HG02970 (cell line): Measurements from ENCODE around the gene SSX4.
"Not testable (repeated sequence)": the region's sequence is repeated elsewhere in the genome, so short reads cannot be mapped to it uniquely, and the experiment has no call there.

ENCODE experiments used
- ATAC-seq: cut with Tn5 transposase; IDR thresholded peaks from one replicate; pipeline ENCODE4 v1.9.1; 2021; ENCODE audit warnings: mild to moderate bottlenecking, moderate library complexity, moderate number of reproducible peaks; ENCODE audit not compliant: unreplicated experiment, low FRiP score

The SSX4 gene, protein sequence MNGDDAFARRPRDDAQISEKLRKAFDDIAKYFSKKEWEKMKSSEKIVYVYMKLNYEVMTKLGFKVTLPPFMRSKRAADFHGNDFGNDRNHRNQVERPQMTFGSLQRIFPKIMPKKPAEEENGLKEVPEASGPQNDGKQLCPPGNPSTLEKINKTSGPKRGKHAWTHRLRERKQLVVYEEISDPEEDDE

DNA sequence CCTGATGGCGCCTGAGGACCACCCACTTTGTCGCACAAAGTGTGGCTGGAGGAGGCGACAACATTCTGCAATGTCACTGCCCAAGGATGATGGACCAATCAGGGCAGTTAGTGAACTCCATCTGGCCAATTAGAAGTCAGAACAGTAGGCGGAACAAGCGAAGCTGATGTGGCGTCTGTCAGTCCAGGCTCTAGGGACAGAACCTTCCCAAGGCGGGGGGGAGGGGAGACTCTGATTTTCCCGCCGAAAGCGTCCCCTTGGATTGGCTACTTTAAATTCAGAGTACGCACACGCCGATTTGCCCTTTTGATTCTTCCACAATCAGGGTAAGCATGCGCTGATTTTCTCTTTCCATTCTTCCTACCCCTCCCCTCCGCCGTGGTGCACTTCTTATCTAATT lies at the start of gene SSX4:
TSS of gene SSX4 (plus strand) at position 301 of the 400 bp plus-strand sequence. CDS start 515 bp downstream, outside the sequence.
- ATAC-seq = not testable (repeated sequence)

DNA sequence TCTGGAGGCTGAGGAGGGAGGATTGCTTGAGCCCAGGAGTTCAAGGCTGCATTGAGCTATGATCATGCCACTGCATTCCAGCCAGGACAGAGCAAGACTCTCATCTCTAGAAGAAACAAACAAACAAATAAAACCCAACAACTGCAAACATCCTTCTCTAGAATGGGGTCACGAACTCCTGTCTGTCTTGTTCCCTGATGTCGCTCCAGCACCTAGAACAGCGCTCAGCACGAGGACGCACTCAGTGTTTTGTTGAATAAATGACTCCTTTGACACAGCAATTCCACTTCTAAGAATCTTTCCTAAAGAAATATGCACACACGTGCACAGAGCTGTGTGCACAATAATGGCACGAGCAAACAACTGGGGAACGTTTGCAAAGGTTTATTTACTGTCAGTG lies 37.3 kb upstream of the SSX4 start:
- not testable (repeated sequence) for ATAC-seq

DNA sequence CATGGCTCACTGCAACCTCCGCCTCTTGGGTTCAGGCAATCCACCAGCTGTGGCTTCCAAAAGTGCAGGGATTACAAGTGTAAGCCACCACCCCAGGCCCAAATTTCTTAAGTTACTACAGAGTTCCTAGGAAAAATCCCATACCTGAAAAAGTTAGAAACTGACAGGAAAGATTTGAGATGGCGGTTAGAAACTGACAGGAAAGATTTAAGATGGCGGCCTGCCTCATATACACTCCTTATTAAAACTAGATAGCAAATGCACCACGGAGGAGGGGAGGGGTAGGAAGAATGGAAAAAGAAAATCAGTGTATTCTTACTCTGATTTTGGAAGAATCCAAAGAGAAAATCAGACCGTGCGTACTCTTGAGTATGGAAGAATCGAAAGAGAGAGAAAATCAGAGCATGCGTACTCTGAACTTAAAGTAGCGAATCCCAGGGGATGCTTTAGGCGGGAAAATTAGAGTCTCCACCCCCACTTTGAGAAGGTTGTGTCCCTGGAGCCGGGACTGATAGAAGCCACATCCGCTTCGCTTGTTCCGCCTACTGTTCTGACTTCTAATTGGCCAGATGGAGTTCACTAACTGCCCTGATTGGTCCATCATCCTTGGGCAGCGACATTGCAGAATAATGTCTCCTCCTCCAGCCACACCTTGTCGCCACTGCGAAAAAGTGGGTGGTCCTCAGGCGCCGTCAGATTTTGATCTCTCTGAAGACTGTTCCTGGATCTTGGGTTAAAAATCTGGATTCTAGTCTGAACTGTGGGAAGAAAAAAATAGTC lies 26.8 kb upstream of the SSX4 start, which contains the start of gene SSX3:
TSS of gene SSX3 (minus strand) at position 389 of the 780 bp plus-strand sequence. CDS start 1,454 bp downstream, outside the sequence.
- not testable (repeated sequence) for ATAC-seq

DNA sequence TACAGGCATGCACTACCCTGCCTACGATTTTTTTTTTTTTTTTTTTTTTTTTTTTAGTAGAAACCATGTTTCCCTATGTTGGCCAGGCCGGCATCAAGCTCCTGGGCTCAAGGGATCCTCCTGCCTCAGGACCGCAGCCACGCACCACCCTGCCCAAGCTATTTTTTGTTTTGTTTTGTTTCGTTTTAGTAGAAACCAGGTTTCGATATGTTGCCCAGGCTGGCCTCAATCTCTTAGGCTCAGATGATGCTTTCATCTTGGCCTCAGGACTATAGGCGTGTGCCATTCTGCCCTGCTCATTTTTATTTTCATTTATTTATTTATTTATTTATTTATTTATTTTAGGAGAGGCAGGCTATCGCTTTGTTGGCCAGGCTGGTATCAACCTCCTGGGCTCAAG lies 25.7 kb upstream of the SSX4 start:
- ATAC-seq = no peak

DNA sequence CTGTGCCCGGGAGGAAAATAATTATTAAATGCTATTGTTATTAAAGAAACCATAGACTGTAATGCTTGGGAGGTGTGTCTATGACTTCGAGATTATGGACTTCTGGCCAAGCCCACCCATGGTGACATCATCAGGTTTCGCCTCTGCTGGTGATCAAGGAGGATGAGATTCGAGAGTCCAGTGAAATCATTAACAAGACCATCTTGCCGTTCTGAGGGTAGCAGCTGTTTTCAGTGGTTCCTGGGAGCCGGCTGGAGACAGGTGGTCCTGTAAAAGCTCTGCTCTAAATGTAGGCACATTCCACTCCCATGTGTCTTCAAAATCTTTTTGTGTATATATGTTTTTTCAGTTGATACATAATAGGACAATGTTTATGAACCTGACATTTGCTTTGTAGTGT lies 24.1 kb upstream of the SSX4 start:
- not testable (repeated sequence) for ATAC-seq

DNA sequence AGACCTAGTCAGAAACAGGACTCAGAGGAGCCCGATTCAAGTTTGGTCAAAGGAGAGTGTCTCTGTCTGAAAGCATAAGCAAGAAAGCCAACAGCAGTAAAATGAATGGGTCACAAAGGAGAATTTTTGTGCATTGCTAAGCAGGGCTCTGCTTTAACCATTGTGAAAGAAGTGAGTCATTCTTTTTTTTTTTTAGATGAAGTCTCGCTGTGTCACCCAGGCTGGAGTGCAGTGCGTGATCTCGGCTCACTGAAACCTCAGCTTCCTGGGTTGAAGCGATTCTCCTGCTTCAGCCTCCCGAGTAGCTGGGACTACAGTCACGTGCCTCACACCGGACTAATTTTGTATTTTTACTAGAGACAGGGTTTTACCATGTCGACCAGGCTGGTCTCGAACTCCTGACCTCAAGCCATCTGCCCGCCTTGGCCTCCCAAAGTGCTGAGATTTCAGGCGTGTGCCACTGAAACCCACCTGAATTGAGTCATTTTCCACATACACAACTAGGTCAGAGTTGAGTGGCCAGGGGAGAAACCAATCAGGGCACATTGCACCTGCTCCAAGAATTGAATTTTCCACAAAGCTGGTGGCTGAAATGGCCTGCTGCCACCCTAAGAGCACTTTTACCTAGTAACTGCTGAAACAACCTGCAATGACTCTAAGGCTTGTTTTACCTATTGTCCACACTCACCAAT lies 15.5 kb upstream of the SSX4 start:
- not testable (repeated sequence) for ATAC-seq

DNA sequence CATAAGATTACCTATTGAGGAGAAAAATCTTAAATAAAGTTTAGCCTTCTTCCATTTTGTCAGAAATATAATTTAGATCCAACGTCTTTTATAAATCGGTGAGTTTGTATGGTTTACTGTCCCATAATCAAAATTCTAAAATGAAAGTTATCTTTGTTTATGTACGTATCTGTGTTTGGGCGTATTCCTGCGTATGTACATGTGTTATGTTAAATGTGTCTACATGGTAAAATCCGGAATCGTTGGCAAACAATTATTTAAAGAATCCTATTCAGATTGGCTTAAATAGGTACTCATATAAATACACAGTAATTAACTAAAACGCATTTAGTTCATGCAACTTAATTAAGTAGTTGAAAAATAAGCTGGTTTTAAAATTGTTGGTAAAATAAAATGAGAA lies 12.9 kb upstream of the SSX4 start:
- ATAC-seq = not testable (repeated sequence)

DNA sequence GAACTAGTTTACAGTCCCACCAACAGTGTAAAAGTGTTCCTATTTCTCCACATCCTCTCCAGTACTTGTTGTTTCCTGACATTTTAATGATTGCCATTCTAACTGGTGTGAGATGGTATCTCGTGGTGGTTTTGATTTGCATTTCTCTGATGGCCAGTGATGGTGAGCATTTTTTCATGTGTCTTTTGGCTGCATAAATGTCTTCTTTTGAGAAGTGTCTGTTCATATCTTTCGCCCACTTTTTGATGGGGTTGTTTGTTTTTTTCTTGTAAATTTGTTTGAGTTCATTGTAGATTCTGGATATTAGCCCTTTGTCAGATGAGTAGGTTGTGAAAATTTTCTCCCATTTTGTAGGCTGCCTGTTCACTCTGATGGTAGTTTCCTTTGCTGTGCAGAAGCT lies 13.6 kb downstream of the SSX4 start:
- not testable (repeated sequence) for ATAC-seq

DNA sequence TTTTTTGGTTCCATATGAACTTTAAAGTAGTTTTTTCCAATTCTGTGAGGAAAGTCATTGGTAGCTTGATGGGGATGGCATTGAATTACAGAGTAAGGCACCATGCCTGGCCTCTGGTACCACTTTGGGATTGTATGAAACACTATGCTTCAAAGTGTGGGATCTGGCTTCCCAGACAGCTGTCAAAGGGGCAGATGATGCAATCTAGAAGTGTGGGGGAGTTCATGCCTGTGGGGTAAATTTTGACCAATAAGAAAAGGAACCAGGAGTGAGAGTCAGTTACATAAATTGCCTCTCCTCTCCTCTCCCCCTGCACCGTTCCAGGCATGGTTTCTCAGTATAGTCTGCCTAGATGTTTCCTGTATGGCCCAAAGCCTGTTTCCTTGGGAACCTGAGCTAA lies 14.5 kb downstream of the SSX4 start:
- ATAC-seq = not testable (repeated sequence)

DNA sequence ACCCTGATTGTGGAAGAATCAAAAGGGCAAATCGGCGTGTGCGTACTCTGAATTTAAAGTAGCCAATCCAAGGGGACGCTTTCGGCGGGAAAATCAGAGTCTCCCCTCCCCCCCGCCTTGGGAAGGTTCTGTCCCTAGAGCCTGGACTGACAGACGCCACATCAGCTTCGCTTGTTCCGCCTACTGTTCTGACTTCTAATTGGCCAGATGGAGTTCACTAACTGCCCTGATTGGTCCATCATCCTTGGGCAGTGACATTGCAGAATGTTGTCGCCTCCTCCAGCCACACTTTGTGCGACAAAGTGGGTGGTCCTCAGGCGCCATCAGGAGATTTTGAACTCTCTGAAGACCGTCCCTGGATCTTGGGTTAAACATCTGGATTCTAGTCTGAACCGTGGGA lies 28.5 kb downstream of the SSX4 start, which contains the start of gene SSX4B:
TSS of gene SSX4B (minus strand) at position 101 of the 400 bp plus-strand sequence. CDS start 588 bp downstream, outside the sequence.
- not testable (repeated sequence) for ATAC-seq

DNA sequence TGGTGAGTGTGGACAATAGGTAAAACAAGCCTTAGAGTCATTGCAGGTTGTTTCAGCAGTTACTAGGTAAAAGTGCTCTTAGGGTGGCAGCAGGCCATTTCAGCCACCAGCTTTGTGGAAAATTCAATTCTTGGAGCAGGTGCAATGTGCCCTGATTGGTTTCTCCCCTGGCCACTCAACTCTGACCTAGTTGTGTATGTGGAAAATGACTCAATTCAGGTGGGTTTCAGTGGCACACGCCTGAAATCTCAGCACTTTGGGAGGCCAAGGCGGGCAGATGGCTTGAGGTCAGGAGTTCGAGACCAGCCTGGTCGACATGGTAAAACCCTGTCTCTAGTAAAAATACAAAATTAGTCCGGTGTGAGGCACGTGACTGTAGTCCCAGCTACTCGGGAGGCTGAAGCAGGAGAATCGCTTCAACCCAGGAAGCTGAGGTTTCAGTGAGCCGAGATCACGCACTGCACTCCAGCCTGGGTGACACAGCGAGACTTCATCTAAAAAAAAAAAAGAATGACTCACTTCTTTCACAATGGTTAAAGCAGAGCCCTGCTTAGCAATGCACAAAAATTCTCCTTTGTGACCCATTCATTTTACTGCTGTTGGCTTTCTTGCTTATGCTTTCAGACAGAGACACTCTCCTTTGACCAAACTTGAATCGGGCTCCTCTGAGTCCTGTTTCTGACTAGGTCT lies 43.8 kb downstream of the SSX4 start:
- not testable (repeated sequence) for ATAC-seq

DNA sequence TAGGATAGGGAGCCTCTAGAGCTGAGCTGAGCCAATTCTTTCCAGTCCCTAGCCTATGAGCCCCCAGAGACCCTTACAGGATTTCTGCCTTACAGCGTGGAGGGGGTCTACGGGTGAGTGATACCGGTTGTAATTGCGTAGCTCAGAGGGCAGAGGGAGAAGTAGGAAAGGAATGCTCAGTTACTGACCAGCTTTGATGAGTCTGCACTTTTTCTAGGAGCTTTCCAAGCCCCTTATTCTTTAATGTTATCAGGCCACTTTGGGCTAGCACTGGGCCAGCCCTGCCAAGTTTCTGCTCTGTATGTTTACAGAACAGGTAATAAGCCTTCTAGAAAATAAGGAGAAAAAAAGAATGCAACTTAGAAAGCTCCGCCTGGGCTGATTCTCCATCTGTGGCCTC lies 46.3 kb downstream of the SSX4 start:
- ATAC-seq = not testable (repeated sequence)

DNA sequence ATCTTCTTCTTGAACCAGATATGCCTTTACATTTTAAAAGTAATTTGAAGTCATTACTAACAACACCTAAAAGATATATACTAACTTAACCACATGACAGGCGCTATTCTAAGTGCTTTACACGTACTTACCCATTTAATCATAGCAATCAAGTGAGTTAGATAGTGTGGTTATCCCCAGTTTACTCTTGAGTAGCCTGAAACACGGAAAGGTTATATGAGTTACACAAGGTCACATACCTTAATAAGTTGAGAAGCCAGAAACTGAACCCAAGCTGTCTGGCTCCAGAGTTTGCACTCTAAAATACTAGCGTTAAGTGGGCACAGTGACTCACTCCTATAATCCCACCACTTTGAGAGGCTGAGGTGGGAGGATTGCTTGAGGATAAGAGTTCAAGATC lies 46.8 kb downstream of the SSX4 start:
- not testable (repeated sequence) for ATAC-seq

DNA sequence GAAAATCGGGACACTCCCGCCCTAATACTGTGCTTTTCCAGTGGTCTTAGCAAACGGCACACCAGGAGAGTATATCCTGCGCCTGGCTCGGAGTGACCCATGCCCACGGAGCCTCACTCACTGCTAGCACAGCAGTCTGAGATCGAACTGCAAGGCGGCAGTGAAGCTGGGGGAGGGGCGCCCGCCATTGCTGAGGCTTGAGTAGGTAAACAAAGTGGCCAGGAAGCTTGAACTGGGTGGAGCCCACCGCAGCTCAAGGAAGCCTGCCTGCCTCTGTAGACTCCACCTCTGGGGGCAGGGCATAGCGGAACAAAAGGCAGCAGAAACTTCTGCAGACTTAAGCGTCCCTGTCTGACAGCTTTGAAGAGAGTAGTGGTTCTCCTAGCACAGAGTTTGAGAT lies 50.4 kb downstream of the SSX4 start:
- not testable (repeated sequence) for ATAC-seq
